Naive thymus-derived CD8-positive, alpha-beta T cell (primary cell): ENCODE results near the gene ATP6V0E1. TPM values are rescaled to one million over a fixed set of nuclear protein-coding genes. Genes with fewer than 3 reads are reported as not detected.

Experiments
- ATAC-seq, 2 donors: fragments of 150-1000 bp; cut with Tn5 transposase in 1 of 2; sonication (Bioruptor Pico), chemical (Tn5 transposase) in 1 of 2; 1 replicate in 1 of 2; 2 replicates in 1 of 2; pipeline ENCODE4 v1.10.0; 2021; ENCODE audit warnings: mild to moderate bottlenecking in 2 of 2, moderate library complexity in 2 of 2
- POLR2A ChIA-PET: fragments of 350-600 bp; sonication (Branson Sonifier 250); formaldehyde crosslinking; loops from one replicate; lab custom pipeline; 2021; ENCODE audit warnings: antibody characterized with exemption; lab: Charles Lee
- DNase-seq, 10 donors: peaks; one replicate each; pipeline versions ENCODE4 v3.0.0 to v3.0.0-alpha.2; 2020 to 2022
- H3K27ac Mint-ChIP-seq, 10 donors: one replicate each; pipeline ENCODE4 v1.8.0; 2020 to 2022; ENCODE audit warnings: mild to moderate bottlenecking in 10 of 10, mixed read lengths in 10 of 10, moderate library complexity in 4 of 10, inconsistent platforms in 1 of 10
- H3K27me3 Mint-ChIP-seq, 5 donors: one replicate each; pipeline ENCODE4 v1.8.0; 2021 to 2022; ENCODE audit warnings: mixed read lengths in 5 of 5
- H3K36me3 Mint-ChIP-seq, 3 donors: one replicate each; pipeline ENCODE4 v1.8.0; 2020 to 2022; ENCODE audit warnings: mixed read lengths in 3 of 3, mild to moderate bottlenecking in 2 of 3, inconsistent platforms in 1 of 3
- H3K4me1 Mint-ChIP-seq, 4 donors: one replicate each; pipeline ENCODE4 v1.8.0; 2021 to 2022; ENCODE audit warnings: mixed read lengths in 4 of 4
- H3K4me3 Mint-ChIP-seq, 10 donors: one replicate each; pipeline ENCODE4 v1.8.0; 2020 to 2022; ENCODE audit warnings: mild to moderate bottlenecking in 10 of 10, mixed read lengths in 10 of 10, moderate library complexity in 6 of 10, inconsistent platforms in 1 of 10
- H3K9me3 Mint-ChIP-seq, 9 donors: one replicate each; pipeline ENCODE4 v1.8.0; 2020 to 2022; ENCODE audit warnings: mixed read lengths in 9 of 9, mild to moderate bottlenecking in 3 of 9, inconsistent platforms in 1 of 9, moderate library complexity in 1 of 9
- polyA plus RNA-seq, 3 donors: library from polyadenylated mRNA; unstranded; fragments of 300-500 nt; fragmentation: Illumina TruSeq; gene quantifications; one replicate each; pipeline ENCODE4 v1.2.3, GENCODE V29; 2021
- total RNA-seq, 8 experiments: library from RNA in 2 of 8; stranded (reverse) in 2 of 8; gene quantifications; one replicate each; pipeline ENCODE4 v1.2.3 and lab custom pipeline; 2021 to 2026

The ATP6V0E1 gene
- total and polyA plus RNA-seq, 5 experiments from 2014 or later = 141 to 532 (median 411) TPM

- Mint-ChIP-seq H3K27me3 (no peaks in the 10 kb centered on the region), H3K4me3 (peak overlapping the region; percentile 73 to 99 (median 84)), H3K4me1 (peaks cover 9 to 63% (median 44%) of the 10 kb centered on the region in 4 donors), H3K36me3 (peaks cover 0 to 40% (median 7%) of the 10 kb centered on the region in 3 donors), H3K9me3 (no peaks in the 10 kb centered on the region), H3K27ac (peak overlapping the region; percentile 60 to 92 (median 80))
- POLR2A ChIA-PET = interaction anchor here (1.2 kb wide), 1 partner anchor 72 kb away, joined by 4 read pairs; no protein-coding TSS in a partner anchor
- no peak for DNase-seq
- no peak for ATAC-seq
Measured at GRCh38 chr5:172985596-172985995, 2.0 kb downstream of the ATP6V0E1 start.

DNA sequence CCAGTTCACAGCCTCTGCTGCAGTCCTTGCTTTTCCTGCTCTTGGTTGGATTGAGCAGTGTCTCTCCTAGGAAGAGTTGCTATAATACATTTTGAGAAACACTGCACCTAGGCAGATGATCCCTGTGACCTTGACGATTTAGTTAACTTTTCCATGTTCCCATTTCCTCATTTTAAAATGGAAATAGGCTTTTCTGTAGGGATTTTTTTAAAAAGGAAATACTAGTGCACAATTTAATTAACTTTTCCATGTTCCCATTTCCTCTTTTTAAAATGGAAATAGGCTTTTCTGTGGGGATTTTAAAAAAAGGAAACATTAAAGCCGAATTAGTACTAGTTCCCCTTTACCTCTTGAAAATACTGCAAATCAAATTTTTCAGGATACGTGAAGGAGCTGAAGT, 4.7 kb downstream of the ATP6V0E1 start:
- peak overlapping the region in 1 of 10 donors; percentile 40 for H3K4me3 Mint-ChIP-seq
- peaks cover 24 to 73% (median 63%) of the 10 kb centered on the region in 4 donors for H3K4me1 Mint-ChIP-seq

GRCh38 chr5:172990776-172991175, 7.2 kb downstream of the ATP6V0E1 start:
- POLR2A ChIA-PET = interaction anchor here (0.7 kb wide), 1 partner anchor 16 kb away, joined by 3 read pairs; no protein-coding TSS in a partner anchor
- Mint-ChIP-seq H3K27ac (peak overlapping the region in 1 of 10 donors; percentile 59), H3K4me3 (peak overlapping the region in 2 of 10 donors; percentile 30 to 33), H3K36me3 (peaks cover 5 to 81% (median 22%) of the 10 kb centered on the region in 3 donors), H3K4me1 (peaks cover 22 to 68% (median 60%) of the 10 kb centered on the region in 4 donors), H3K9me3 (no peaks in the 10 kb centered on the region), H3K27me3 (no peaks in the 10 kb centered on the region)
- ATAC-seq = no peak
- DNase-seq = no peak

More for the DNA sequence above, 4.7 kb downstream of the ATP6V0E1 start:
- H3K27ac Mint-ChIP-seq = no peak overlapping the region
- peaks cover 5 to 64% (median 17%) of the 10 kb centered on the region in 3 donors for H3K36me3 Mint-ChIP-seq
- no peak for DNase-seq
- H3K9me3 Mint-ChIP-seq = no peaks in the 10 kb centered on the region
- no peaks in the 10 kb centered on the region for H3K27me3 Mint-ChIP-seq
- POLR2A ChIA-PET = interaction anchor here (0.6 to 1.5 kb wide), 2 partner anchors 29 to 488 kb away, joined by 3 to 4 read pairs; partner anchors contain the start of gene RPL26L1
- ATAC-seq = no peak

GRCh38 chr5:172994405-172994804, 10.8 kb downstream of the ATP6V0E1 start:
- H3K4me1 Mint-ChIP-seq = peaks cover 22 to 54% (median 46%) of the 10 kb centered on the region in 4 donors
- H3K9me3 Mint-ChIP-seq = no peaks in the 10 kb centered on the region
- ATAC-seq = no peak
- peak overlapping the region in 3 of 10 donors; percentile 17 to 82 (median 27) for H3K27ac Mint-ChIP-seq
- H3K36me3 Mint-ChIP-seq = peaks cover 5 to 81% (median 24%) of the 10 kb centered on the region in 3 donors
- no peak for DNase-seq
- peak overlapping the region in 1 of 10 donors; percentile 63 for H3K4me3 Mint-ChIP-seq
- POLR2A ChIA-PET = interaction anchor here (0.6 to 1.2 kb wide), 2 partner anchors 11 to 23 kb away, joined by 5 to 6 read pairs; partner anchors contain the start of gene ATP6V0E1
- H3K27me3 Mint-ChIP-seq = no peaks in the 10 kb centered on the region

DNA sequence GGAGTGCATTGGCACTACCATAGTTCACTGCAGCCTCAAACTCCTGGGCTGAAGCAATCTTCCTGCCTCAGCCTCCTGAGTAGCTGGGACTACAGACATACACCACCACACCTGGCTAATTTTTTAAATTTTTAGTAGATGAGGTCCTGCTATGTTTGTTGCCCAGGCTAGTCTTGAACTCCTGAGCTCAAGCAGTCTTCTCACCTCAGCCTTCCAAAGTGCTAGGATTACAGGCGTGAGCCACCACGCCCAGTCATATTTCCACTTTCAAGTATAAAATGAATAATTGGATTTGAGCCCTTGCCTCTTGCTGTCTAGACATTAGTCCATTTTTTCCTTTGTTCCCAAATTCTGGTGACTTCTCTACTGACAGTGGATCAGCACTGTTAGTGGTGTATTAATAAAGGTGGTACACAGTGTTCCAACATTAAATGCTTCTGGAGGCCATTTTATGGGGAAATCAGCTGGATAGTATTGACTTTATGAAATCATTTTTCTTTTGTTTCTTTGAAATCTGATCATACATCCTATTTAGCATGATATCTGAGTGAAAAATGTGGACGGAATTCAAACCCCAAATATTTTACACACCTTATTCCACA, 15.9 kb downstream of the ATP6V0E1 start:
- peaks cover 34 to 67% (median 58%) of the 10 kb centered on the region in 4 donors for H3K4me1 Mint-ChIP-seq
- H3K36me3 Mint-ChIP-seq = peaks cover 0 to 67% (median 17%) of the 10 kb centered on the region in 3 donors
- no peak for DNase-seq
- H3K27me3 Mint-ChIP-seq = no peaks in the 10 kb centered on the region
- H3K4me3 Mint-ChIP-seq = peak overlapping the region in 1 of 10 donors; percentile 40
- H3K27ac Mint-ChIP-seq = peak overlapping the region in 5 of 10 donors; percentile 30 to 75 (median 66)
- POLR2A ChIA-PET = interaction anchor here (0.7 kb wide), 1 partner anchor 15 kb away, joined by 3 read pairs; no protein-coding TSS in a partner anchor
- no peak for ATAC-seq
- H3K9me3 Mint-ChIP-seq = no peaks in the 10 kb centered on the region

- Mint-ChIP-seq H3K4me1 (peaks cover 38 to 72% (median 63%) of the 10 kb centered on the region in 4 donors), H3K27me3 (no peaks in the 10 kb centered on the region), H3K4me3 (peak overlapping the region in 2 of 10 donors; percentile 1 to 19), H3K9me3 (no peaks in the 10 kb centered on the region), H3K27ac (peak overlapping the region in 2 of 10 donors; percentile 28 to 74), H3K36me3 (peaks cover 0 to 66% (median 17%) of the 10 kb centered on the region in 3 donors)
- ATAC-seq (no peak), DNase-seq (no peak)
- POLR2A ChIA-PET = no interaction called here
Measured at GRCh38 chr5:172999974-173000373, 16.4 kb downstream of the ATP6V0E1 start.

DNA sequence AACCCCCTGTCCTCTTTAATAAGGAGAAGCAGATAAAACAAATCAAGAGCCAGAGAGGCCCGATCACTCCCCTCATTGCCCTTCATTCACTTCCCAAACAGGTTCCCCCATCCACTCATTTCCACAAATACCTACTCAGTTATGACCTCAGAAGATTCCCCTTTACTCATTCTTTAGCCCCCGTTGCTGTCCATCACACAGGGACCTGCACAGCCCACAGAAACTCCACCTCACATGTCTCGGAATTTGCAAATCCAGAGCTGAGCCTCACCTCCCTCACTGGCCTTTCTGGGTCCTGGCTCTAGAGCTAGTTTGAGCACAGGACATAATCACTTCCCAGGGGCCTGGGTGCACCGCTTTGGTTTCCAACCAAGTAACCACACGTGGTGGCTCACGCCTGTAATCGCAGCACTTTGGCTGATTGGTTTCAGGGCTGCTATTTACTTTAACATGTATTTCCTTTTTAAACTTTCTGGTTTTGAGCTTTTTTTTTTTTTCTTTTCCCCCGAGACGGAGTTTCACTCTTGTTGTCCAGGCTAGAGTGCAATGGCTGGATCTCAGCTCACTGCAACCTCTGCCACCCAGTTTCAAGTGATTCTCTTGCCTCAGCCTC, 17.8 kb downstream of the ATP6V0E1 start:
- POLR2A ChIA-PET = interaction anchor here (0.6 to 1.0 kb wide), 2 partner anchors 16 to 18 kb away, joined by 3 to 6 read pairs; partner anchors contain the start of gene ATP6V0E1
- DNase-seq (peak in 1 of 10 donors; percentile 15), ATAC-seq (peak in 1 of 2 donors; percentile 45)
- Mint-ChIP-seq H3K36me3 (peaks cover 0 to 55% (median 9%) of the 10 kb centered on the region in 3 donors), H3K4me1 (peaks cover 41 to 83% (median 73%) of the 10 kb centered on the region in 4 donors), H3K27ac (peak overlapping the region; percentile 17 to 83 (median 74)), H3K4me3 (peak overlapping the region in 9 of 10 donors; percentile 12 to 74 (median 57)), H3K27me3 (no peaks in the 10 kb centered on the region), H3K9me3 (no peaks in the 10 kb centered on the region)

DNA sequence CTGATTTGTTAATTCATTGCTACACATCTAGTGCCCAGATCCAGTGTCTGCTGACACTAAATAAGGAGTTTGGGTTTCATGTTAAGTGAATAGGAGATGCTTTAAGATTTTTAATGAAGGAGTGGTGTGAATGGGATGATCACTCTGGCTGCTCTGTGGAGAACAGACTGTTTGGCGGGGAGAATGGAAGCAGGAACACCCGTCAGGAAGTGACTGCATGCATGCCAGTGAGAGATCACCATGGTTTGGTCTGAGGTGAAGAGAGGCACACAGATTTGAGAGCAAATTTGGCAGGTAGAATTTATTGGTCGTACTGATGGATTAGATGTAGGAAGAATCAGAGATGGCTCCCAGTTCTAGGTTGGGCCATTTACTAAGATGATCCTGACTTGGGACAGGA, 19.8 kb downstream of the ATP6V0E1 start:
- Mint-ChIP-seq H3K9me3 (no peaks in the 10 kb centered on the region), H3K27ac (peak overlapping the region; percentile 17 to 93 (median 61)), H3K4me3 (peak overlapping the region in 7 of 10 donors; percentile 4 to 74 (median 55)), H3K27me3 (no peaks in the 10 kb centered on the region), H3K4me1 (peaks cover 53 to 94% (median 87%) of the 10 kb centered on the region in 4 donors), H3K36me3 (peaks cover 0 to 41% (median 5%) of the 10 kb centered on the region in 3 donors)
- ATAC-seq (no peak), DNase-seq (no peak)
- POLR2A ChIA-PET = interaction anchor here (1.2 kb wide), 1 partner anchor 8 kb away, joined by 3 read pairs; no protein-coding TSS in a partner anchor

GRCh38 chr5:173004013-173004412, 20.4 kb downstream of the ATP6V0E1 start:
- peak overlapping the region in 6 of 10 donors; percentile 4 to 74 (median 27) for H3K4me3 Mint-ChIP-seq

DNA sequence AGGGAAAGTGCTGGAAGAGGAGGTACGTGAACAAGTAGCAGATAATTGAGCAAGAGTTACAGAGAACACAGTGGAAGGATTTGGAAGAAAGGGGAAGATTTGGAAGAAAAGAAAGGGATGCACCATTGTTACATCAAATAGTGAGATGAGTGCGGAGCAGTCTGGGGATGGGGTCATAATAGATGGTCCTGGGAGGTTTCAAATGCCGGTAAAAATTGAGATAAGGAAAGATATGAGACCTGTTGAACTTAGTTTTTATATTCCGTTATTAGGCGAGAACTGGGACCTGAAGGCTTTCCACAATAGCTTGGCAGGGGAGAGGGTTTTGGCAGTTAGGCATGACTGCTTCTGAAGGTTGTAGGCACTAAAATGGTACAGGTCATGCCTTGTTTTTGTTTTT, 20.9 kb downstream of the ATP6V0E1 start:
- Mint-ChIP-seq H3K36me3 (peaks cover 0 to 33% (median 5%) of the 10 kb centered on the region in 3 donors), H3K9me3 (no peaks in the 10 kb centered on the region), H3K27me3 (no peaks in the 10 kb centered on the region), H3K4me3 (peak overlapping the region in 6 of 10 donors; percentile 2 to 64 (median 16)), H3K27ac (peak overlapping the region in 9 of 10 donors; percentile 17 to 87 (median 42)), H3K4me1 (peaks cover 53 to 87% (median 81%) of the 10 kb centered on the region in 4 donors)
- DNase-seq (no peak), ATAC-seq (no peak)
- POLR2A ChIA-PET = interaction anchor here (0.6 kb wide), 1 partner anchor 14 kb away, joined by 3 read pairs; no protein-coding TSS in a partner anchor

More at GRCh38 chr5:173004013-173004412, 20.4 kb downstream of the ATP6V0E1 start:
- Mint-ChIP-seq H3K9me3 (no peaks in the 10 kb centered on the region), H3K27me3 (no peaks in the 10 kb centered on the region), H3K27ac (peak overlapping the region; percentile 17 to 93 (median 58)), H3K4me1 (peaks cover 53 to 88% (median 84%) of the 10 kb centered on the region in 4 donors), H3K36me3 (peaks cover 0 to 37% (median 5%) of the 10 kb centered on the region in 3 donors)
- ATAC-seq (no peak), DNase-seq (no peak)
- POLR2A ChIA-PET = interaction anchor here (0.6 kb wide), 1 partner anchor 15 kb away, joined by 3 read pairs; no protein-coding TSS in a partner anchor

- H3K27ac Mint-ChIP-seq = peak overlapping the region in 8 of 10 donors; percentile 10 to 84 (median 68)
- H3K27me3 Mint-ChIP-seq = no peaks in the 10 kb centered on the region
- H3K4me3 Mint-ChIP-seq = peak overlapping the region in 2 of 10 donors; percentile 2 to 13
Measured at GRCh38 chr5:173010021-173010420, 26.4 kb downstream of the ATP6V0E1 start.

More at GRCh38 chr5:173010021-173010420, 26.4 kb downstream of the ATP6V0E1 start:
- ATAC-seq = no peak
- POLR2A ChIA-PET = no interaction called here
- Mint-ChIP-seq H3K9me3 (no peaks in the 10 kb centered on the region), H3K4me1 (peaks cover 34 to 70% (median 63%) of the 10 kb centered on the region in 4 donors), H3K36me3 (peaks cover 0 to 37% (median 0%) of the 10 kb centered on the region in 3 donors)
- no peak for DNase-seq
